HepG2 (cell line): Measurements from ENCODE around the gene RERE. TPM values are rescaled to one million over a fixed set of nuclear protein-coding genes. Genes with fewer than 3 reads are reported as not detected.

Source experiments
- ATAC-seq: fragments of 200-7000 bp; cut with Tn5 transposase; 3 replicates; pipeline ENCODE4 v1.9.1; 2020; ENCODE audit warnings: mild to moderate bottlenecking, moderate library complexity
- BruUV-seq: library from RNA; stranded (reverse); fragments of 400-500 nt; replicated peaks from 2 replicates; lab custom pipeline; 2021; lab: Mats Ljungman, UMichigan
- CTCF ChIA-PET: fragments of 300-600 bp; formaldehyde crosslinking; extraction: SDS; loops from one replicate; lab custom pipeline; 2021; ENCODE audit warnings: low total read pairs, inconsistent platforms, low intra/inter-chr PET ratio; lab: Yijun Ruan, JAX
- POLR2A ChIA-PET: fragments of 350-600 bp; sonication (Branson Sonifier 250); formaldehyde crosslinking; loops from one replicate; lab custom pipeline; 2020; ENCODE audit warnings: antibody characterized with exemption, inconsistent platforms; lab: Yijun Ruan, JAX
- DNase-seq: peaks from one replicate; pipeline ENCODE4 v3.0.0-alpha.2; 2015; ENCODE audit warnings: low spot score
- FAIRE-seq: peaks from 3 replicates; lab custom pipeline; 2011; peaks lifted over from hg19 to GRCh38; lab: Jason Lieb, UNC
- H2AFZ ChIP-seq: one replicate; pipeline ENCODE4 v1.6.1; 2011; ENCODE audit warnings: low read length, inconsistent platforms
- H3K27ac ChIP-seq: fragments of 300-600 bp; 3 replicates; pipeline ENCODE4 v1.8.0; 2011; ENCODE audit warnings: mixed run types, mild to moderate bottlenecking, mixed read lengths, low read length, inconsistent platforms; ENCODE audit not compliant: insufficient read depth; ENCODE audit errors: extremely low read length
- H3K27me3 ChIP-seq, 2 experiments: fragments of 200-600 bp in 1 of 2; 2 replicates in 1 of 2; 3 replicates in 1 of 2; pipeline versions ENCODE4 v1.6.0 to v1.8.0; 2011; ENCODE audit warnings: low read length in 2 of 2, mild to moderate bottlenecking in 2 of 2, moderate library complexity in 2 of 2, inconsistent platforms in 1 of 2; ENCODE audit not compliant: insufficient read depth in 2 of 2, control insufficient read depth in 1 of 2
- H3K36me3 ChIP-seq, 2 experiments: fragments of 200-600 bp in 1 of 2; replicated peaks in 1 of 2; 2 replicates in 1 of 2; 3 replicates in 1 of 2; pipeline versions ENCODE4 v1.5.1 to v1.8.0; 2011; ENCODE audit warnings: low read length in 2 of 2, inconsistent platforms in 1 of 2; ENCODE audit not compliant: insufficient read depth in 2 of 2, control insufficient read depth in 1 of 2
- H3K4me1 ChIP-seq: 2 replicates; pipeline ENCODE4 v1.5.1; 2012; ENCODE audit warnings: low read length, inconsistent platforms; ENCODE audit not compliant: insufficient read depth
- H3K4me2 ChIP-seq: 2 replicates; pipeline ENCODE4 v1.6.0; 2011; ENCODE audit warnings: low read depth, low read length, inconsistent platforms
- H3K4me3 ChIP-seq, 3 experiments: fragments of 200-600 bp in 1 of 3; sonication (generic), shearing (Covaris generic) in 1 of 3; replicated peaks in 1 of 3; 2 replicates each; pipeline ENCODE4 v1.5.1; 2011 to 2016; ENCODE audit warnings: low read length in 3 of 3, inconsistent platforms in 2 of 3, low read depth in 2 of 3, mild to moderate bottlenecking in 2 of 3, control low read depth in 1 of 3, mixed read lengths in 1 of 3; ENCODE audit not compliant: insufficient read depth in 1 of 3
- H3K79me2 ChIP-seq: one replicate; pipeline ENCODE4 v1.6.1; 2011; ENCODE audit warnings: low read length, inconsistent platforms; ENCODE audit not compliant: insufficient read depth
- H3K9ac ChIP-seq: 2 replicates; pipeline ENCODE4 v1.6.0; 2011; ENCODE audit warnings: mild to moderate bottlenecking, low read depth, low read length, inconsistent platforms; ENCODE audit not compliant: insufficient read depth
- H3K9me3 ChIP-seq: 2 replicates; pipeline ENCODE4 v1.5.1; 2012; ENCODE audit warnings: mild to moderate bottlenecking, low read length
- H4K20me1 ChIP-seq: 2 replicates; pipeline ENCODE4 v1.6.0; 2011; ENCODE audit warnings: inconsistent platforms, mild to moderate bottlenecking, low read length, moderate library complexity; ENCODE audit not compliant: insufficient read depth
- FOXC1 ChIP-seq: sonication (generic); formaldehyde crosslinking; IDR thresholded peaks from 2 replicates; pipeline ENCODE4 v1.8.0; 2022; ENCODE audit warnings: mild to moderate bottlenecking, missing genetic modification reagents, borderline replicate concordance
- FOXO1 ChIP-seq: sonication (generic); formaldehyde crosslinking; IDR thresholded peaks from 2 replicates; pipeline ENCODE4 v1.4.0; 2020; ENCODE audit warnings: missing genetic modification reagents
- NFYB ChIP-seq: sonication (generic); formaldehyde crosslinking; IDR thresholded peaks from 2 replicates; pipeline ENCODE4 v1.4.0; 2020; ENCODE audit warnings: missing genetic modification reagents
- NR2C2 ChIP-seq: sonication (generic); formaldehyde crosslinking; IDR thresholded peaks from 2 replicates; pipeline ENCODE4 v1.4.0; 2020; ENCODE audit warnings: missing genetic modification reagents, mild to moderate bottlenecking, moderate library complexity, borderline replicate concordance
- NR2F6 ChIP-seq, 2 experiments: IDR thresholded peaks; 2 replicates each; pipeline ENCODE4 v1.6.1; 2016; ENCODE audit warnings: antibody characterized with exemption in 1 of 2, mild to moderate bottlenecking in 1 of 2
- PHB2 ChIP-seq: fragments of 450-650 bp; IDR thresholded peaks from 2 replicates; pipeline ENCODE4 v1.6.1; 2018; ENCODE audit not compliant: partially characterized antibody
- RFX1 ChIP-seq: fragments of 450-650 bp; IDR thresholded peaks from 2 replicates; pipeline ENCODE4 v1.6.1; 2017
- SOX5 ChIP-seq: IDR thresholded peaks from 2 replicates; pipeline ENCODE4 v1.6.1; 2016; ENCODE audit warnings: borderline replicate concordance
- YY1 ChIP-seq: IDR thresholded peaks from 2 replicates; pipeline ENCODE4 v1.6.1; 2011; ENCODE audit warnings: low read length, low read depth, moderate library complexity, mild to moderate bottlenecking; ENCODE audit not compliant: insufficient read depth, insufficient replicate concordance
- ZNF207 ChIP-seq: fragments of 450-650 bp; IDR thresholded peaks from 2 replicates; pipeline ENCODE4 v1.6.1; 2016; ENCODE audit warnings: antibody characterized with exemption, borderline replicate concordance
- ZNF501 ChIP-seq: sonication (generic); formaldehyde crosslinking; IDR thresholded peaks from 2 replicates; pipeline ENCODE4 v1.5.1; 2020; ENCODE audit warnings: mild to moderate bottlenecking, moderate library complexity, missing genetic modification reagents
- ZNF670 ChIP-seq: sonication (generic); formaldehyde crosslinking; IDR thresholded peaks from 2 replicates; pipeline ENCODE4 v1.8.0; 2022; ENCODE audit warnings: mild to moderate bottlenecking, missing genetic modification reagents, borderline replicate concordance
- ZNF841 ChIP-seq: sonication (generic); formaldehyde crosslinking; IDR thresholded peaks from 2 replicates; pipeline ENCODE4 v1.8.1; 2023; ENCODE audit warnings: missing genetic modification reagents, borderline replicate concordance
- ZSCAN30 ChIP-seq: sonication (generic); formaldehyde crosslinking; IDR thresholded peaks from 2 replicates; pipeline ENCODE4 v1.5.0; 2020; ENCODE audit warnings: mild to moderate bottlenecking, missing genetic modification reagents
- WGBS: methylation state at CpG from one replicate; pipeline ENCODE4 v1.1.6; 2017; ENCODE audit warnings: low lambda C conversion rate; 5-methylcytosine and 5-hydroxymethylcytosine counted together
- in situ Hi-C: cut with HindIII; loops from 2 replicates; pipeline ENCODE4 v1.10.0; 2017; ENCODE audit warnings: low pct_unique_long_range_greater_than_20kb; ENCODE audit not compliant: extremely low pct_ligation_motif_present
- intact Hi-C: fragments of 100-400 bp; cut with micrococcal nuclease; formaldehyde crosslinking; loops from one replicate; pipeline ENCODE4 v1.10.0; 2022; ENCODE audit not compliant: unreplicated experiment
- polyA plus RNA-seq, 8 experiments: library from polyadenylated mRNA; depleted of rRNA in 3 of 8; stranded (reverse) in 7 of 8; unstranded in 1 of 8; fragments of >200 nt; fragmentation: Illumina TruSeq in 4 of 8; extraction: Trizol in 4 of 8; gene quantifications; 2 replicates each; pipeline versions ENCODE4 v1.2.1 to v1.2.3, GENCODE V29; 2011 to 2016; ENCODE audit warnings: low read depth in 4 of 8, missing spikeins in 1 of 8, mixed read lengths in 1 of 8; ENCODE audit not compliant: insufficient read depth in 1 of 8
- total RNA-seq, 5 experiments: library from RNA; depleted of rRNA; stranded (reverse); fragments of >200 nt; fragmentation: Illumina TruSeq; extraction: Trizol; gene quantifications; 2 replicates each; pipeline ENCODE4 v1.2.3, GENCODE V29; 2016; ENCODE audit warnings: low read depth in 1 of 5

RERE gene
- total and polyA plus RNA-seq, 2 of the 13 experiments (the other 11 are each of a cell fraction or from before 2014, with no cell fraction given), result 18.3 to 21.9 TPM

- Histone ChIP-seq H3K4me3 (no peak overlapping the region), H4K20me1 (peaks cover 18% of the 10 kb centered on the region; the same call in 1 of the 2 replicates), H3K9me3 (no peaks in the 10 kb centered on the region), H3K9ac (no peak overlapping the region), H3K27ac (no peak overlapping the region), H2AFZ (no peak overlapping the region), H3K79me2 (peaks cover 29% of the 10 kb centered on the region), H3K4me2 (no peak overlapping the region), H3K36me3 (peaks cover 10 to 35% of the 10 kb centered on the region in 2 experiments), H3K27me3 (no peaks in the 10 kb centered on the region), H3K4me1 (peaks cover 22% of the 10 kb centered on the region)
- in situ Hi-C loops (no loop called here), intact Hi-C loops (no loop called here)
- POLR2A ChIA-PET, result no interaction called here
- no peak for FAIRE-seq
- DNase-seq, result no peak
- TF ChIP-seq NR2F6 (IDR thresholded peaks at IDR 0.05) (no peak), NR2F6 (CRISPR knock-in tag; IDR thresholded peaks at IDR 0.05) (no peak), YY1 (no peak), ZNF670 (CRISPR knock-in tag) (no peak), FOXO1 (CRISPR knock-in tag) (no peak), SOX5 (CRISPR knock-in tag) (no peak), NFYB (no peak), PHB2 (no peak), RFX1 (no peak), ZNF207 (no peak), ZNF501 (no peak), ZNF841 (CRISPR knock-in tag) (no peak), NR2C2 (no peak), ZSCAN30 (CRISPR knock-in tag) (no peak), FOXC1 (CRISPR knock-in tag) (no peak)
- WGBS, result 94% methylated on average over 6 of the region's 6 CpGs
- CTCF ChIA-PET, result no interaction called here
- BruUV-seq, result no TSS peak
- no peak for ATAC-seq
Measured at GRCh38 chr1:8516793-8517556, 300.5 kb downstream of the RERE start.
